Activated CD4-positive, CD25-positive, alpha-beta regulatory T cell (primary cell): ENCODE data around the gene DDX20.
"Not testable (repeated sequence)": the region's sequence is repeated elsewhere in the genome, so short reads cannot be mapped to it uniquely, and the experiment has no call there.

Source experiments
- DNase-seq, 4 experiments: peaks; one replicate each; lab custom pipeline; 2025; lab: John Stamatoyannopoulos, UW

The DDX20 gene

GRCh38 chr1:111733992-111734341 lies 21.7 kb upstream of the DDX20 start:
- no peak for DNase-seq

GRCh38 chr1:111734426-111734825 lies 21.3 kb upstream of the DDX20 start:
- DNase-seq: no peak

GRCh38 chr1:111734856-111735255 lies 20.8 kb upstream of the DDX20 start:
- no peak for DNase-seq

GRCh38 chr1:111735321-111735720 lies 20.4 kb upstream of the DDX20 start:
- DNase-seq: no peak

- DNase-seq: no peak
Observed at GRCh38 chr1:111735858-111736544, 19.7 kb upstream of the DDX20 start.

- DNase-seq: no peak
Observed at GRCh38 chr1:111736548-111737215, 19.0 kb upstream of the DDX20 start.

GRCh38 chr1:111737216-111738132 lies 18.2 kb upstream of the DDX20 start:
- no peak for DNase-seq

- no peak for DNase-seq
Observed at GRCh38 chr1:111738133-111738435, 17.6 kb upstream of the DDX20 start.

- peak in 1 of 4 experiments; percentile 11 for DNase-seq
Observed at GRCh38 chr1:111738436-111739193, 17.1 kb upstream of the DDX20 start.

- DNase-seq: peak in 3 of 4 experiments; percentile 21 to 49 (median 34)
Observed at GRCh38 chr1:111739194-111739924, 16.3 kb upstream of the DDX20 start, which contains the start of gene INKA2. TSS of gene INKA2 (minus strand) at chr1:111739395. CDS start at chr1:111739242, 153 bp downstream.

GRCh38 chr1:111739925-111740765 lies 15.6 kb upstream of the DDX20 start:
- no peak for DNase-seq

GRCh38 chr1:111742292-111742691 lies 13.4 kb upstream of the DDX20 start:
- DNase-seq: not testable (repeated sequence)

GRCh38 chr1:111742938-111743549 lies 12.7 kb upstream of the DDX20 start:
- no peak for DNase-seq

- no peak for DNase-seq
Observed at GRCh38 chr1:111743679-111744101, 12.0 kb upstream of the DDX20 start.

GRCh38 chr1:111745675-111746613 lies 9.8 kb upstream of the DDX20 start:
- DNase-seq: no peak

GRCh38 chr1:111746614-111746999 lies 9.1 kb upstream of the DDX20 start:
- no peak for DNase-seq

- peak in 3 of 4 experiments; percentile 14 to 45 (median 25) for DNase-seq
Observed at GRCh38 chr1:111747282-111747734, 8.4 kb upstream of the DDX20 start.

- DNase-seq: no peak
Observed at GRCh38 chr1:111747947-111748346, 7.8 kb upstream of the DDX20 start.

GRCh38 chr1:111749628-111750027 lies 6.1 kb upstream of the DDX20 start:
- no peak for DNase-seq
